ENCODE measurements around the gene BRINP3.

Gene BRINP3

GRCh38 chr1:190429932-190430331 is 47.7 kb downstream of the BRINP3 start:
- TF ChIP-seq CTCF (IDR thresholded peaks at IDR 0.05; ENCODE audit: low read length) (no peak), EZH2 (IDR thresholded peaks at IDR 0.05; ENCODE audit: borderline replicate concordance, low read length) (no peak)
- Histone ChIP-seq H3K27ac (ENCODE audit: low read depth, low read length, poor library complexity, severe bottlenecking) (no peak overlapping the region), H3K9me2 (ENCODE audit: low read depth, low read length) (no peaks in the 10 kb centered on the region), H3K36me3 (ENCODE audit: insufficient read depth, low read length) (no peaks in the 10 kb centered on the region), H4K20me1 (ENCODE audit: insufficient read depth, low read length) (no peaks in the 10 kb centered on the region), H3K79me2 (ENCODE audit: insufficient read depth, low read length) (no peaks in the 10 kb centered on the region), H3K27me3 (ENCODE audit: insufficient read depth, low read length) (no peaks in the 10 kb centered on the region), H3K4me1 (ENCODE audit: insufficient read depth, low read length, severe bottlenecking) (no peaks in the 10 kb centered on the region), H3K4me3 (ENCODE audit: low read depth, low read length, poor library complexity, severe bottlenecking) (no peak overlapping the region), H3K4me2 (ENCODE audit: low read length) (no peak overlapping the region), H3F3A (ENCODE audit: insufficient read depth, low read length) (no peaks in the 10 kb centered on the region), H3K9ac (ENCODE audit: low read length) (no peak overlapping the region), H2AFZ (ENCODE audit: low read length) (no peak overlapping the region), H3K9me3 (ENCODE audit: low read length) (no peaks in the 10 kb centered on the region)

- Histone ChIP-seq H3K9ac (ENCODE audit: low read length) (no peak overlapping the region), H2AFZ (ENCODE audit: low read length) (no peak overlapping the region), H3F3A (ENCODE audit: insufficient read depth, low read length) (no peaks in the 10 kb centered on the region), H3K36me3 (ENCODE audit: insufficient read depth, low read length) (no peaks in the 10 kb centered on the region), H3K4me2 (ENCODE audit: low read length) (no peak overlapping the region), H3K4me3 (ENCODE audit: low read depth, low read length, poor library complexity, severe bottlenecking) (no peak overlapping the region), H4K20me1 (ENCODE audit: insufficient read depth, low read length) (no peaks in the 10 kb centered on the region), H3K9me3 (ENCODE audit: low read length) (no peaks in the 10 kb centered on the region), H3K4me1 (ENCODE audit: insufficient read depth, low read length, severe bottlenecking) (no peaks in the 10 kb centered on the region), H3K27me3 (ENCODE audit: insufficient read depth, low read length) (no peaks in the 10 kb centered on the region), H3K9me2 (ENCODE audit: low read depth, low read length) (no peaks in the 10 kb centered on the region), H3K27ac (ENCODE audit: low read depth, low read length, poor library complexity, severe bottlenecking) (no peak overlapping the region), H3K79me2 (ENCODE audit: insufficient read depth, low read length) (no peaks in the 10 kb centered on the region)
- no peak for TF ChIP-seq CTCF (IDR thresholded peaks at IDR 0.05; ENCODE audit: low read length)
- no peak for TF ChIP-seq EZH2 (IDR thresholded peaks at IDR 0.05; ENCODE audit: borderline replicate concordance, low read length)
Observed at GRCh38 chr1:190429141-190429540, 48.5 kb downstream of the BRINP3 start.

DNA sequence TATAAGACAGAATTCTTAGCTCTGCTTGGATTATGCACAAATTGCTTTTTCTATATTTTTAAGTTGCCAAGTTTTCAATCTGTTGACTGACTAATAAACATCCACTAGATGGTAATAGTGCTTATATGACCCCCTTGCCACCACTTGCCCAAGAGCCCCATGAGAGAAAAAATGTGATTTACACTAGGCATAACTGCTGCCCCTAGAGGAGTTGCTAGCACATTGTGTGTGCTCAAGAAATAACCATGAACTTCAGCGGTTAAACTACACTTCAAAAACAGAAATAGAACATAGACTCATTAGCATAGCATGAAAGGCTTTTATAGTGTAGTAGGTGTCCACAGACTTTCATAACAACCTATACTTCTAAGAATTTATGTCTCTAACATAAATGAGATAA is 61.4 kb downstream of the BRINP3 start:
- Histone ChIP-seq H3K4me1 (ENCODE audit: insufficient read depth, low read length, severe bottlenecking) (no peaks in the 10 kb centered on the region), H3K79me2 (ENCODE audit: insufficient read depth, low read length) (no peaks in the 10 kb centered on the region), H3K27me3 (ENCODE audit: insufficient read depth, low read length) (no peaks in the 10 kb centered on the region), H3K9me3 (ENCODE audit: low read length) (no peaks in the 10 kb centered on the region), H2AFZ (ENCODE audit: low read length) (no peak overlapping the region), H3K4me3 (ENCODE audit: low read depth, low read length, poor library complexity, severe bottlenecking) (no peak overlapping the region), H3K4me2 (ENCODE audit: low read length) (no peak overlapping the region), H4K20me1 (ENCODE audit: insufficient read depth, low read length) (no peaks in the 10 kb centered on the region), H3K36me3 (ENCODE audit: insufficient read depth, low read length) (no peaks in the 10 kb centered on the region), H3K27ac (ENCODE audit: low read depth, low read length, poor library complexity, severe bottlenecking) (no peak overlapping the region), H3F3A (ENCODE audit: insufficient read depth, low read length) (no peaks in the 10 kb centered on the region), H3K9ac (ENCODE audit: low read length) (no peak overlapping the region), H3K9me2 (ENCODE audit: low read depth, low read length) (no peaks in the 10 kb centered on the region)
- TF ChIP-seq EZH2 (IDR thresholded peaks at IDR 0.05; ENCODE audit: borderline replicate concordance, low read length) = no peak
- TF ChIP-seq CTCF (IDR thresholded peaks at IDR 0.05; ENCODE audit: low read length) = no peak
